Measurements from ENCODE around the gene DTD1.
"Not testable (repeated sequence)": the region's sequence is repeated elsewhere in the genome, so short reads cannot be mapped to it uniquely, and the experiment has no call there.

The DTD1 gene

DNA sequence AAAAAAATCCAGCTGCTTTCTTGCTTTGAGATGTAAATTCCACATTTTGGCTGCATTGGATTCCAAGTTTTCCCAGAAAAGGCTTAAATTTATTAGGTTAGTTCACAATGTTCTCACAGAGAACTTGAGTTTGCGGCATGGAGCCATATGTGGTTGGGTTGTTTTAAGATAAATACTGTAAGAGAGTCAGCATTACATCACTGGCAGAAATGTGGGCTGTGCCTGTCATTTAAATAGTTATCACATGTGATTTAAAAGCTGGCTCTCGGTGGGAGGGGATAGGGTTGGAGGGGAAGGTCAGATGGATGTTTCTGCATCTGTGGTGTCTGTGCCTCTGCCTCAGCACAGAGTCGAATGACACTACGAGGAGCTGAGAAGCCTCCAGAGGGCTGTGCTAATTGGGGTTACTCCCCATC, 151.9 kb downstream of the DTD1 start:
- peak; percentile 12 for DNase-seq (ENCODE audit: low read depth, low spot score)

DNA sequence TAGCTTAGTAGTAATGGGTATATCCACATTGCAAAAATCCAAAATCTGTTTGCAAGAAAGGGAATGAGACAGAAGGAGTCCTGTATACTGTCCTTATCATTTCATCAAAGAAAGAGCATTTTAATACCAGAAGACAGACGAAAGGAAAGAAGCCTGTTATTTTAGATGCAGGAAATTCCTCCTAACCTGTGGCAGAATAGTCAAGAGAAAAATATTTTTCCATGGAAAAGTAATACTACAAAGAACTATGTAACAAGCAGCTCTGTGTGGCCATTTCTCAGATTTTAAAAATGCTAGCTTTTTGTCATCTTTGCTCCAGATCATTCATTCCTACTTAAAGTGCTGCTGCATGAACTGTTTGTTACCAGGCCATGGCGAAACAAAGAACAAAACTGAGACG, 152.9 kb downstream of the DTD1 start:
- no peak for DNase-seq (ENCODE audit: low read depth, low spot score)

DNA sequence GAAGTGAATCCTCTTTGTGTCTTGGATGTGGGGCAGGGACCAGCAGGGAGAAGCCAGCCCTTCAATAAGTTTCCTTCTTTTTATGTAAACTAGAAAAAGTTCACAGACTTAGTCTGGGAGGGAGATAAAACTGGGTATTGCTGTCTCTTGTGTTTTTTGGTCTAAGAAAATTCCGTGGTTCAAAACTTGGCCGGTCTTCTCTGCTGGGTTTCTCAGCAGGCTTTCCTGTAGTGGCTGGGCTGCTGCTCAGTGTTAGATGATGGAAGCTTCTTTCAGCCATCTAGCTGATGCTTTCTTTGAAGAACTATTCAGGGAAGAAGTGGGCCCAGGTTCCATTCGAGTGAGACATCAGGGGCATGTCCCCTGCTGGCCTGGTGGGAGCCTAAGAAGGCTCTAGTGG, 155.0 kb downstream of the DTD1 start:
- no peak for DNase-seq (ENCODE audit: low read depth, low spot score)

DNA sequence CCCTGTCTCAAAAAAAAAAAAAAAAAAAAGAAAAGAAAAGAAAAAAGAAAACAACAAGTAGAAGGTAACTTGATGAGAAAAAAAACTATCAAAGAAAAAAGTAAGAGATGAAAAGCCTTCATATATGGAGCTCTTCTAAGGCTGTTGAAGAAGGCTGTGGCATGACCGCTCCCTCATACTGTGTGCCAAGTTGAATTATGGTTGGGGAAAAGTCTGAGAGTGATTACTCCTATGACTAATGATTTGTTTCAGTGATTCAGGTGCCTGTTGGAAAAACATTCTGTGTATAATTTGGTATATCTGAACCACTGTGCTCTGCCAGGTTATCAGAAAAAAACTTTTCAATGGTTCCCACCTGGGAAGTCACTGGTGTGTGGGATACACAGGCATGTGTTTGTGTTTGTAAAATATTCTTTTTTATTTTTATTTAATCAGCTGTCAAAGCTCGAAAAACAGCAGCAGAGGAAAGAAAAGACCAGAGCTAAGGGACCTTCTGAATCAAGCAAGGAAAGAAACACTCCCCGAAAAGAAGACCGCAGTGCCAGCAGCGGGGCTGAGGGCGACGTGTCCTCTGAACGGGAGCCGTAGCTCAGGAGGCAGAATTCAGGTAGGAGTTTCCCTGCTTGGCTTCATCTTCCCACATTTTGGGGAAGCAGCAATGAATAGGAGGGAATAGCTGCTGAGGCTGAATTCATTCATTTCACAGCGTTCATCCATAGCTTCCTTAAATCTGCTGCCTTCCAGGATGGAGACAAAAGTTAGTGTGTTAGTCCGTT, 156.0 kb downstream of the DTD1 start:
- no peak for DNase-seq (ENCODE audit: low read depth, low spot score)

DNA sequence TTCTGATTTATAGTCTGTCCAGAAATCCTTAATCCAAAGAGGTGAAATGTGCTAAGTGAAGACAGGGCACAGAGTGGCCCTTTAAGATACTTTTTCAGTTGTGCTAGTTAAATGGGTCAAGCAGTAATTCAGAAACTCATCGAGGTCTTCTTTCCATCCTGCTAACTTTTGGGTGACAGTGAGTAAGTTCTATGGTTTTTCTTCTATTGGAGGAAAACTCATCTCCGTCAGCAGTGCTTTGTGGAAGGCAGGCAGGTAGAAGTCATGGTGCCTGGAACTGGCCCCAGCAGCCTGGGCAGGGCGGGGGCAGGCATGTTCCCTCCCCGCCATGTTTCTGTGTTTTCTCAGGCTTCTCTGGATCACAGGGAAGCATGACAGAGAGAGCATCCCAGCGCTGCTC, 159.2 kb downstream of the DTD1 start:
- no peak for DNase-seq (ENCODE audit: low read depth, low spot score)

DNA sequence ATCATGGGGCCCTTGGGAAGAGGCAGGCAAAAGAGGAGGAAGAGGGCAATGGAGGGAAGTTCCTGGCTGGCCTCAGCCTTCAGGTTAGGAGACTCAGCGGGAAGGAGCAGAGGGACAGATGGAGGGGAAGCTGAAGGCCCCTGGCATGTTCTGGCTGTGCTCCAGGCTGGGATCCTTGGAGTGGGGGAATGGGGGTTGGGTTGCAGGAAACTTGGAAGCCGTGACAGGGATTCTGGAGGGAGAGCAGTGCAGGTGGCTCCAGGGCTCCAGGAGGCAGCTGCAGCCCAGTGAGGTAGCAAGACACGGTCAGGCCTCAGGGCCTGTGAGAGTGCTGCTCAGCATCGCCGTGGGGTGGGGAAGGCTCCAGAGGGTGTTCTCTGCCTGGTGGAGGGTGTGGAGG, 161.1 kb downstream of the DTD1 start:
- DNase-seq (ENCODE audit: low read depth, low spot score): no peak

DNA sequence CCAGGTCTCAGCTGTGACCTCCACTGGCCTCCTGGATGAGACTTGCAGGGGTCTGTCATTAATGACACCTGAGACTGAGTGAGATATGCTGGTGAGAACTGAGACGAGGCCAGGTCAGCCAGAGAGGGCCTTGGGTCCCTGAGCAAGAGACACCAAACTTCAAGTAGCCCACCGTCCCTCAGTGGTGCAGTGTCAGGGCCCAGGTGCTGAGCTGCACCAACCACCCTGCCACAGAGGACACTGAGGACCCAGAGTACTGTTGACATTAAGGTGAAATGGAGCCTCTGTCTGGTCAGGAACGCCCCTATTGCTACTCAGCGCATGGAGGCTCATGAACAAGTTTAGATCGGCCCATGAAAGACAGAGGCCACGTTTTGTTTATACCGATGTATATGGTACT, 161.7 kb downstream of the DTD1 start:
- no peak for DNase-seq (ENCODE audit: low read depth, low spot score)

DNA sequence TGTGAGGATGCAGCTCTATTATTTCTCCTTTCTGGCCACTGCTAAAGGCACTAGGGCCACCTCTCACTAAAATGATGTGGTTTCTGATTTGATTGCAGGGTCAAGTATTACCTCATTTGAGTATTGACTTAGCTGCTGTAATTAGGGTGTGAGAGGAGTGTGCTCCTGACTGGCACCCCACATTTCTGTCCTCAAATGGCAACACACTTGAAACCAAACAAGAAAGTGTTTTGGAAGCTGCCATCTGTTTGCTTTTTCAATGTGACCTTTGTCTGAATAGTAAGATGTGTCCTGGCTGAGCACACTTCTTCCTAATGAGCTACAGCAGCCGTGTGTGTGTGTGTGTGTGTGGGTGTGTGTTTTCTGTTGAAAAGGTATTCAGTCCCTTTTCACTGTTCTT, 162.9 kb downstream of the DTD1 start:
- DNase-seq (ENCODE audit: low read depth, low spot score): no peak

DNA sequence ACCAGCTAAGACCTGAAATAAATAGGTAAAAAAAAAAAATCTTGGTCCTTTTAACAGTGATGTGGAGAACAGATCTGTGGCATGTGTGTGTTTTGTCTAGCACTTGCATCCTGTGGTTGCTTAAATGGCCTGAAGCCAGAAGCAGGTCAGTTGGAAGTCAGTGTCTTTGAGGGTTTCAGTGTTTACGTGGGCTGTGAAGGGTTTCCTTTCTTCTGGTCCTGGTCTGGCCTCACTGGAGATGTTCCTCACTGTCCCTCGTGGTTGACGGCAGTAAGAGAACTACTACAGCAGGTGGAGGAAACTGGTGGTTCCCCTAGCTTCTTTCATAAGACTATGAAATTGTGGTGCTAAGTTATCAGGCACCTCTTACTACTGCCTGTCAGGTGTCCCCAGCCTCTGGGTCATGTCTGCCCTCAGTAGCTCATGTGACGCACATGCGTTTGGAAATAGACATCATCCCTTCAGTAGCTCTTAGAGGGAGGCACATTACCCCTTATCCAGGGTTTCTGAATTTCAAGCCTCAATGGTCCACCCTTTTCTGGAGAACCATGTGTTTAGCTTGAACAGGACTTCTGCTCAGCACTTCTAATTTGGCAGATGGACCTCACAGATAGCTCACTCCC, 166.3 kb downstream of the DTD1 start:
- no peak for DNase-seq (ENCODE audit: low read depth, low spot score)

DNA sequence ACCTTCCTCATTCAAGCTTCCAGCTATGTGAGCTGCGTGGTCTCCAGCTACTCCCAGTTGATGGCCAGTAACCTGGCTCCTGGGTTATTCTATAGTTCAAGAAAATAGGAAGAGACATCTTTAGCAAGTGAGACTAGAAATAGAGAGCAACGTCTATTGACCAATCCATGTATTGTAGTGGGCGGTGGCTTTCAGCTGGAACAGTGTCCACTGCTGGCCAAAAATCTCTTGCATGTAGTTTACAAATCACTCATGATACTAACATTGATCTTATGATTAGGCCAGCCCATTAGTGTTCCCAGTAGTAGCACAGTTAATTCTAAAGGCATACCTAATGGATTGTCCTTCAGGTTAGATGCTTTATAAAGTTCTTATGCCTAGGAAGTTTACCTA, 166.8 kb downstream of the DTD1 start:
- DNase-seq (ENCODE audit: low read depth, low spot score): no peak

DNA sequence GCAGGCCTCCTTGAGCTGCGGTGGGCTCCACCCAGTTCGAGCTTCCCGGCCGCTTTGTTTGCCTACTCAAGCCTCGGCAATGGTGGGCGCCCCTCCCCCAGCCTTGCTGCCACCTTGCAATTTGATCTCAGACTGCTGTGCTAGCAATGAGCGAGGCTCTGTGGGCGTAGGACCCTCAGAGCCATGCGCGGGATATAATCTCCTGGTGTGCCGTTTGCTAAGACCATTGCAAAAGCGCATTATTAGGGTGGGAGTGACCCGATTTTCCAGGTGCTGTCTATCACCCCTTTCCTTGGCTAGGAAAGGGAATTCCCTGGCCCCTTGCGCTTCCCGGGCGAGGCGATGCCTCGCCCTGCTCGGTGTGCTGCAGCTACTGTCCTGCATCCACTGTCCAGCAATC, 173.0 kb downstream of the DTD1 start:
- not testable (repeated sequence) for DNase-seq (ENCODE audit: low read depth, low spot score)

DNA sequence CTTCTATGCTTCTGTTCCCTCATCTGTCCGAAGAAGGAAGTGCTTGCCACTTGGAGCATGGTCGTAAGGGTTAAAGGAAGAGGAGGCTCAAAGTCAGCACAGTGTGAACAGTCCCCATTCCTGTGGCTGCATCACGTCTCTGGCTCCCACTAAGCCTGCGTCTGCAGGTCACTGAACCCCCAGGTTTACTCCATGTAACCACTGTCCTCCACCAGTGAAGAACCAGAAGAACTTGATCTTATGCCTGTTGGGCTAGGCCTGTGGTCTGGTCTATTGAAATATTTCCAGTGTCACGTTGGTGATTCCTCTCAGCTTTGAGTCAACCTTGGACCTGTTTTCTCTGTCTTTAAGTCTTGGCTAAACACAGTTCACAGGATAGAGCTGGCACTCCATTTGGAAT, 179.8 kb downstream of the DTD1 start:
- DNase-seq (ENCODE audit: low read depth, low spot score): no peak

DNA sequence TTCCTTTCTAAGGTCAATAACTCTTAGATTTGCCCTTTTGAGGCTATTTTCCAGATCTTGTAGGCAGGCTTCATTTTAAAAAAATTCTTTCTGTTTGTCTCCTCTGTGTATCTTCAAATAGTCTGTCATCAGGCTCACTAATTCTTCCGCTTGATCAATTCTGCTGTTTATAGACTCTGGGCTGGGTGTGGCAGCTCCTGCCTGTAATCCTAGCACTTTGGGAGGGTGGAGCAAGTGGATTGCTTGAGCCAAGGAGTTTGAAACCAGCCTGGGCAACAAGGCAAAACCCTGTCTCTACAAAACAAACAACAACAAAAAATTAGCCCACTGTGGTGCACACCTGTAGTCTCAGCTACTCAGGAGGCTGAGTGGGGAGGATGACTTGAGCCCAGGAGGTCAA, 185.7 kb downstream of the DTD1 start:
- DNase-seq (ENCODE audit: low read depth, low spot score): no peak

DNA sequence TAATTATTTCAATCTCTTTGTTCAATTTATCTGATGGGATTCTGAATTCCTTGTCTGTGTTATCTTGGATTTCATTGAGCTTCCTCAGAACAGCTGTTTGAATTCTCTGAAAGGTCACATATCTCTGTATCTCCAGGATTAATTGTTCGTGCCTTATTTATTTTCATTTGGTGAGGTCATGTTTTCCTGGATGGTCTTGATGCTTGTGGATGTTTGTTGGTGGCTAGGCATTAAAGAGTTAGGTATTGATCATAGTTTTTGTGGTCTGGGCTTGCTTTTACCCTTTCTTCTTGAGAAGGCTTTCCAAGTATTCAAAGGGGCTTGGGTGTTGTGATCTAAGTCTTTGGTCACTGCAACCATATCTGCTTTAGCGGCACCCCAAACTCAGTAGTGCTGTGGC, 186.4 kb downstream of the DTD1 start:
- DNase-seq (ENCODE audit: low read depth, low spot score): no peak

DNA sequence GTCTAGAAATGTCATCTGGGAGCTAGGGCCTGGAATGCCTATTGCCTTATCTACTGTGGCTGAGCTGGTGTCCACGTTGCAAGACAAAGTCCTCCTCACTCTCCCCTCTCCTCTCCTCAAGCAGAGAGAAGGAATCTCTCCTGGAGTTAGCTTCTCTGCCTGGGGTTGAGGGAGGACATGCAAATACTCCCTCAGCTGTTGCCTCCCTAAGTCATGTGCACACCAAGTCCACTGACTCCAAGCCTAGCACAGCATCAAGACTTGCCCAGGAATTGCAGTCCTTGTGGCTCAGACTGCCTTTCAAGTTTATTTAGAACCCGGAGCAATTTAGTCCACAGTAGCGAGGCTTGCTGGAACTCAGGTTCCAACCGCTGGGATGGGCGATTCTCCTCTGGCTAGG, 187.8 kb downstream of the DTD1 start:
- no peak for DNase-seq (ENCODE audit: low read depth, low spot score)

DNA sequence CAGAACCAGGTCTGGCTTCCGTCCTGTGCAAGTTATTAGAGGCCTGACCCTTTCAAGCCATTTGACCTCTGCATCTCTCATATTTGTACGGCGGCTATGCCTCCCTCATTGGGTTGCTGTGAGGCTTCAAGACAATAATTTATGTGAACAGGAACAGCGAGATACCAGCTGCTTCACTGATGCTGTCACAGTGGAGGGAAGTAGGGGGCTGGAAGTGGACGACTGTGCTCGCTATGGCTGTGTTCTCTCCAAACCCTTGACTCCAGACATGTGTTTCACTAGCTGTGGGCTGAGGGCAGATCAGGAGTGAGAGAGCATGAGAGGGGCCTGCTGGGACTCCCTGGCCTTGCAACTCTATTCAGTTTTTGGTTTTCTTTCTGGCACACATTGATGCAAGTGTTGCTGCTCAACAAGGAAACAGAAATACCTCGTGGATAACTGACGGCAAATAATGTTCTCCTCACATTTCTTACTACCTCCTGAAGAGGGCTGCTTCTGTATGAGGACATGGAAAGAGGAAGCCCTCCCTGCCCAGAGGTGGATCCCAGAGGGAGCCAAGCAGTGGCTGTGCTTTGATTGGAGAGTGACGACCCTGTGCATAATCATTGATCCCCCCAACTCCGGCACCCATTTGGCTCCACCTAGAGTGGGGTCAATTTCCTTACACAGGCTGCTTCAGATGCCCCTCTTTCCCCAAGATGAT, 191.0 kb downstream of the DTD1 start:
- DNase-seq (ENCODE audit: low read depth, low spot score): no peak

DNA sequence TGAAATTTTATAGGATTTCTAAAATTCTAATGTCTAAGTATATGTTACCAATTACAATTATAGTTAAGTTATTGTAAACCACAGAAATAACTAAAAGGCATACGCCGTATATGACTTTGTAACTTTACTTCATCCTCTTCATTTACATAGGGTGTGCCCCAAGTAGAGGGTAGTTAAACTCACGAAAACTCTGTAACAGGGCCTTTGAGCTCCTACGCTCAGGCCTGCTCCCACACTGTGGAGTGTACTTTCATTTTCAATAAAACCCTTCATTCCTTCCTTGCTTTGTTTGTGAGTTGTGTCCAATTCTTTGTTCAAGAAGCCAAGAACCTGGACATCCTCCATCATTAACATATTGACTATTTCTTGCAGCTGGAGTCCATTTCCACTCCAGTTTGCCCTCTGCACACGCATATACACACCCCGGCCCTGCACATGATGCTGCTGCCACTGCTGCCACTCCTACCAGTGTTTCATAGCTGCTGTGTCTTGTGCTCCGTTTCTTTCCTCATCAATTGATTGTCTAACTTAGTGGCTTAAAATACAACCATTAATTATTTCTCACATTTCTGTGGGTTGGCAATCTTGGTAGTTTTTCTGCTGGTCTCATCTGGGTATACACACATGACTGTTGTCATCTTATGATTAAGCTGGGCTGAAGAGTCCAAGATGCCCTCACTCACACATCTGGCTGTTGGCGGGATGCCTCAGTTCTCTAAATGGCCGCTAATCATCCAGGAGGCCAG, 192.7 kb downstream of the DTD1 start:
- DNase-seq (ENCODE audit: low read depth, low spot score): no peak

DNA sequence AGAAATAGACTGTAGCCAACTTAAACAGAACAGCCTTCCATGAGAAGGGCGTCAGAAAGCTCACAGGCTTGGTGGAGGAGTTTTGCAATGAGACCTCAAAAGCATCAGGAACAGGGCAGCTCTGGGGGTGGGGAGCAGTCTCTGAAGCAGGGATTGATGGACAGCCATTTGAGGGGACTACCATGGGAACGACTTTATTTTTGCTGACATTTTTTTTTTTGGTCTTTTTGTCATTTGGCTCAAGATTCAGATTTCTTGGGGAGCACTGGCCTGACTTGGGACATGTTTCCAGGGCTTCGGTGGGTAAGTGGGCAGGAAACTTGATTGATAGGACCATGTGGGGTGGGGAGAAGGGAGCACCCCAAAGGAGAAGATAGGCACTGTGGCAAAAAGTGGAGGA, 193.7 kb downstream of the DTD1 start:
- no peak for DNase-seq (ENCODE audit: low read depth, low spot score)

DNA sequence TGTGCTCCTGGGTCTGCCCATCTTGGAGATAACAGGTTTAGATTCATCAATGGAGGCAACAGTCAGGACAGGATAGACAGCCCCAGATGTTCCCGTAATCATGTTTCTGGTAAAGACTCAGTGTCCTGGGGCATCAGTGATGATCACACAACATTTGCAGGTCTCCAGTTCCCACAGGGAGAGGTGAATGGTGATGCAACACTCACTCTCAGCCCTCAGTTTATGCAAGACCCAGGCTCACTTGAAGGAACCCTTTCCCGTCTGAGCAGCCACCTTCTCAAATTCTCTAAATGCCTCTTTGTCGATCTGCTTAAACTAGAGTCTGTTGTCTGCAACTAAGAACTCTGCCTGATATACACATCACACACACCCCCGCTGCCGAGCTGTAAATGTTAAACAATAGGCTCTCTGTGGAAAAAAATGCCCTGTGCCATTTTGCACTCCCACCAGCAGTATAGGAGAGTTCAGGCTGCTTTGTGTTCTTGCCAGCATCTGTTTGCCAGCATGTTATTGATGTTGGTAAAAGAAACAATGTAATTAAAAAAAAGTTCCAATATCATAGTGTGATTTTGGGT, 195.6 kb downstream of the DTD1 start:
- no peak for DNase-seq (ENCODE audit: low read depth, low spot score)

DNA sequence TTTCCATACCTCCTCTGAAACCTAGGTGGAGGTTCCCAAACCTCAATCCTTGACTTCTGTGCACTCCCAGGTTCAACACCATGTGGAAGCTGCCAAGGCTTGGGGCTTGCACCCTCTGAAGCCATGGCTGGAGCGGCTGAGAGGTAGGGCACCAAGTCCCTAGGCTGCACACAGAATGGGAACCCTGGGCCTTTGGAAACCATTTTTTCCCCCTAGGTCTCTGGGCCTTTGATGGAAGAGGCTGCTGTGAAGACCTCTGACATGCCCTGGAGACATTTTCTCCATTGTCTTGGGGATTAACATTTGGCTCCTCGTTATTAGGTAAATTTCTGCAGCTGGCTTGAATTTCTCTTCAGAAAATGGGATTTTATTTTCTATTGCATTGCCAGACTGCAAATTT, 199.2 kb downstream of the DTD1 start:
- DNase-seq (ENCODE audit: low read depth, low spot score): not testable (repeated sequence)

DNA sequence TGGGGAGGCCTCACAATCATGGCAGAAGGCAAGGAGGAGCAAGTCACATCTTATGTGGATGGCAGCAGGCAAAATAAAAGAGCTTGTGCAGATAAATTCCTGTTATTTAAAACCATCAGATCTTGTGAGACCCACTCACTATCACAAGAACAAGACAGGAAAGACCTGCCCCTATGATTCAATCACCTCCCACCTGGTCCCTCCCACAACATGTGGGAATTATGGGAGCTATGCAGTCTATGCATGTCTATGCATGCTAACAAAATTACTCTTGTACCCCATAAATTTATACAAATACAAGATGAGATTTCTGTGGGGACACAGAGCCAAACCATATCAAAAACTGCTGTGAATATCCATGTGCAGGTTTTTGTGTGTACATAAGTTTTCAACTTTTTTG, 200.2 kb downstream of the DTD1 start:
- no peak for DNase-seq (ENCODE audit: low read depth, low spot score)

DNA sequence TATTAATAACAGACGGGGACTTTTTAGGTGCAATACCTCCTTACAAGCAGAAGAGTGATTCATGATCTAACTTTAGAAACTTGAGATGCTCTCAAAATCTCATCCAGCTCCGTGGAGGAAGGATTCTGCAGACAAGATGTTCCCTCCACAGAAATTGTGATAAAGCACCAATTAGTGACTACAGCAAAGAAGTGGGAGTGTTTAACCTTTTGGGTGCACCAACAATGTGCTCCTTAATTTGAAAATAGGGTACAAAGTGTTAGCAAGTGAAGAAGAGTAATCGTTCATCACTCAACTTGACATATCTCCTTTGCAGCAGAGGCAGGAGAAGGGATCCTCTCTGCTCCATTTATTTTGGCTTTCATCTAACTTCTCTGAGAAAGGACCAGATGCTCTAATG, 202.9 kb downstream of the DTD1 start:
- DNase-seq (ENCODE audit: low read depth, low spot score): no peak
